Middle frontal gyrus (tissue), 1 donor: ENCODE data around the gene SRGAP1.
"Not testable (repeated sequence)": the region's sequence is repeated elsewhere in the genome, so short reads cannot be mapped to it uniquely, and the experiment has no call there.

ENCODE experiments used
- DNase-seq: peaks from one replicate; pipeline ENCODE4 v3.0.0-alpha.2; 2015; ENCODE audit warnings: low spot score; ENCODE audit errors: extremely low spot score

The SRGAP1 gene

GRCh38 chr12:63867053-63867452 is 22.6 kb downstream of the SRGAP1 start:
- DNase-seq, result no peak

GRCh38 chr12:63869656-63870055 is 25.2 kb downstream of the SRGAP1 start:
- DNase-seq, result no peak

GRCh38 chr12:63870838-63871237 is 26.3 kb downstream of the SRGAP1 start:
- no peak for DNase-seq

- no peak for DNase-seq
Measured at GRCh38 chr12:63874897-63875480, 30.5 kb downstream of the SRGAP1 start.

GRCh38 chr12:63875703-63876102 is 31.2 kb downstream of the SRGAP1 start:
- DNase-seq, result no peak

- no peak for DNase-seq
Measured at GRCh38 chr12:63876980-63877379, 32.5 kb downstream of the SRGAP1 start.

GRCh38 chr12:63877693-63878092 is 33.2 kb downstream of the SRGAP1 start:
- DNase-seq, result no peak

- not testable (repeated sequence) for DNase-seq
Measured at GRCh38 chr12:63880235-63880634, 35.7 kb downstream of the SRGAP1 start.

- no peak for DNase-seq
Measured at GRCh38 chr12:63880742-63881263, 36.3 kb downstream of the SRGAP1 start.

GRCh38 chr12:63882844-63883243 is 38.3 kb downstream of the SRGAP1 start:
- DNase-seq, result no peak

- DNase-seq, result no peak
Measured at GRCh38 chr12:63885401-63885800, 40.9 kb downstream of the SRGAP1 start.

GRCh38 chr12:63888908-63889635 is 44.6 kb downstream of the SRGAP1 start:
- DNase-seq, result peak; percentile 20

GRCh38 chr12:63889721-63890509 is 45.4 kb downstream of the SRGAP1 start:
- DNase-seq, result no peak

- DNase-seq, result no peak
Measured at GRCh38 chr12:63893170-63893569, 48.7 kb downstream of the SRGAP1 start.

- DNase-seq, result no peak
Measured at GRCh38 chr12:63894132-63894531, 49.6 kb downstream of the SRGAP1 start.

GRCh38 chr12:63895841-63896240 is 51.3 kb downstream of the SRGAP1 start:
- DNase-seq, result no peak

GRCh38 chr12:63897931-63898330 is 53.4 kb downstream of the SRGAP1 start:
- DNase-seq, result no peak

- no peak for DNase-seq
Measured at GRCh38 chr12:63898764-63899337, 54.4 kb downstream of the SRGAP1 start.

GRCh38 chr12:63899396-63899795 is 54.9 kb downstream of the SRGAP1 start:
- DNase-seq, result no peak

- DNase-seq, result no peak
Measured at GRCh38 chr12:63900922-63901793, 56.7 kb downstream of the SRGAP1 start.

GRCh38 chr12:63904653-63905052 is 60.2 kb downstream of the SRGAP1 start:
- DNase-seq, result no peak
